Prostate gland (tissue), 2 donors: ENCODE measurements around the gene CEMIP. TPM values are rescaled to one million over a fixed set of nuclear protein-coding genes. Genes with fewer than 3 reads are reported as not detected.

ENCODE experiments used
- DNase-seq: peaks from one replicate; pipeline ENCODE4 v3.0.0-alpha.2; 2019; ENCODE audit warnings: low spot score
- H3K27ac ChIP-seq, 2 donors: fragments of 200-600 bp; sonication (generic); 2 replicates each; pipeline ENCODE4 v1.5.1; 2017 to 2019
- H3K27me3 ChIP-seq: fragments of 200-600 bp; sonication (generic); replicated peaks from 2 replicates; pipeline ENCODE4 v1.5.1; 2019; ENCODE audit not compliant: insufficient read depth
- H3K36me3 ChIP-seq, 2 donors: fragments of 200-600 bp; sonication (generic); 1 replicate in 1 of 2; 2 replicates in 1 of 2; pipeline versions ENCODE4 v1.5.1 to v1.8.1; 2017 to 2019
- H3K4me1 ChIP-seq: fragments of 200-600 bp; sonication (generic); replicated peaks from 2 replicates; pipeline ENCODE4 v1.5.1; 2019
- H3K4me3 ChIP-seq, 2 donors: fragments of 200-600 bp; sonication (generic); 2 replicates each; pipeline ENCODE4 v1.5.1; 2017 to 2019
- H3K9me3 ChIP-seq: fragments of 200-600 bp; sonication (generic); 2 replicates; pipeline ENCODE4 v1.5.1; 2017
- CTCF ChIP-seq, 4 experiments: fragments of 200-600 bp in 2 of 4; fragments of 450-650 bp in 2 of 4; sonication (generic) in 2 of 4; IDR thresholded peaks; 1 replicate in 3 of 4; 2 replicates in 1 of 4; pipeline ENCODE4 v1.5.1; 2016 to 2019; ENCODE audit warnings: antibody characterized with exemption in 4 of 4, mild to moderate bottlenecking in 2 of 4, moderate library complexity in 2 of 4
- POLR2A ChIP-seq: fragments of 450-650 bp; IDR thresholded peaks from one replicate; pipeline ENCODE4 v1.6.1; 2016; ENCODE audit warnings: antibody characterized with exemption, mild to moderate bottlenecking
- POLR2AphosphoS5 ChIP-seq: sonication (generic); formaldehyde crosslinking; IDR thresholded peaks from one replicate; pipeline ENCODE4 v1.6.1; 2017; ENCODE audit warnings: antibody characterized with exemption
- WGBS: methylation state at CpG from one replicate; pipeline ENCODE4 v1.1.5; 2018; 5-methylcytosine and 5-hydroxymethylcytosine counted together
- intact Hi-C: fragments of 100-400 bp; cut with DNase I; formaldehyde crosslinking; loops from one replicate; pipeline ENCODE4 v1.14.2; 2022
- total RNA-seq, 2 donors: library from RNA; depleted of rRNA; stranded (reverse); fragments of >200 nt; gene quantifications; one replicate each; pipeline ENCODE4 v1.1.0, GENCODE V29; 2016

Gene CEMIP
- total RNA-seq, 2 donors from 2014 or later: 1.6 to 13.5 TPM

GRCh38 chr15:80923668-80924067, 144.5 kb downstream of the CEMIP start:
- 93% methylated on average over 6 of the region's 6 CpGs for WGBS
- intact Hi-C loops: no loop called here
- H3K4me3 ChIP-seq: no peak overlapping the region
- H3K36me3 ChIP-seq: no peaks in the 10 kb centered on the region
- DNase-seq: no peak
- H3K27me3 ChIP-seq: no peaks in the 10 kb centered on the region
- no peaks in the 10 kb centered on the region for H3K9me3 ChIP-seq
- no peaks in the 10 kb centered on the region for H3K4me1 ChIP-seq
- H3K27ac ChIP-seq: no peak overlapping the region
- TF ChIP-seq POLR2A (no peak), POLR2AphosphoS5 (no peak), CTCF (IDR thresholded peaks at IDR 0.05) (no peak)

- TF ChIP-seq POLR2A: no peak
- TF ChIP-seq POLR2AphosphoS5: no peak
- no peak for TF ChIP-seq CTCF (IDR thresholded peaks at IDR 0.05)
- Histone ChIP-seq H3K4me3 (no peak overlapping the region), H3K4me1 (no peaks in the 10 kb centered on the region), H3K27ac (no peak overlapping the region), H3K36me3 (no peaks in the 10 kb centered on the region), H3K27me3 (no peaks in the 10 kb centered on the region), H3K9me3 (no peaks in the 10 kb centered on the region)
- WGBS: 93% methylated on average over 4 of the region's 4 CpGs
- no peak for DNase-seq
- intact Hi-C loops: no loop called here
Observed at GRCh38 chr15:80924278-80924677, 145.1 kb downstream of the CEMIP start.

- DNase-seq: no peak
- H3K36me3 ChIP-seq: no peaks in the 10 kb centered on the region
- 90% methylated on average over 17 of the region's 17 CpGs for WGBS
- H3K27ac ChIP-seq: no peak overlapping the region
- H3K27me3 ChIP-seq: no peaks in the 10 kb centered on the region
- intact Hi-C loops: no loop called here
- TF ChIP-seq POLR2AphosphoS5 (no peak), CTCF (IDR thresholded peaks at IDR 0.05) (no peak), POLR2A (no peak)
- no peaks in the 10 kb centered on the region for H3K9me3 ChIP-seq
- no peaks in the 10 kb centered on the region for H3K4me1 ChIP-seq
- no peak overlapping the region for H3K4me3 ChIP-seq
Observed at GRCh38 chr15:80925597-80926059, 146.5 kb downstream of the CEMIP start.

- Histone ChIP-seq H3K27me3 (no peaks in the 10 kb centered on the region), H3K4me1 (no peaks in the 10 kb centered on the region), H3K36me3 (no peaks in the 10 kb centered on the region), H3K9me3 (no peaks in the 10 kb centered on the region), H3K4me3 (no peak overlapping the region), H3K27ac (no peak overlapping the region)
- intact Hi-C loops: no loop called here
- TF ChIP-seq CTCF (IDR thresholded peaks at IDR 0.05) (no peak), POLR2AphosphoS5 (no peak), POLR2A (no peak)
- WGBS: 98% methylated on average over 3 of the region's 3 CpGs
- no peak for DNase-seq
Observed at GRCh38 chr15:80926126-80926525, 147.0 kb downstream of the CEMIP start.

GRCh38 chr15:80929225-80929624, 150.1 kb downstream of the CEMIP start:
- H3K9me3 ChIP-seq: no peaks in the 10 kb centered on the region
- H3K4me3 ChIP-seq: no peak overlapping the region
- H3K27ac ChIP-seq: no peak overlapping the region
- H3K36me3 ChIP-seq: no peaks in the 10 kb centered on the region
- no peaks in the 10 kb centered on the region for H3K27me3 ChIP-seq
- H3K4me1 ChIP-seq: no peaks in the 10 kb centered on the region
- WGBS: 95% methylated on average over 4 of the region's 4 CpGs
- no peak for TF ChIP-seq POLR2AphosphoS5
- no peak for TF ChIP-seq CTCF (IDR thresholded peaks at IDR 0.05)
- TF ChIP-seq POLR2A: no peak
- intact Hi-C loops: no loop called here
- DNase-seq: no peak
